Fibroblast of lung (primary cell): ENCODE results near the gene ESRP2. TPM values are rescaled to one million over a fixed set of nuclear protein-coding genes. Genes with fewer than 3 reads are reported as not detected.

Experiments used
- DNase-seq, 2 donors: peaks; one replicate each; pipeline versions ENCODE4 v3.0.0 to v3.0.0-alpha.2; 2010; ENCODE audit warnings: low read depth in 2 of 2
- H2AFZ ChIP-seq: 2 replicates; pipeline ENCODE4 v1.5.1; 2012; ENCODE audit warnings: low read length, control low read depth, inconsistent platforms
- H3K27ac ChIP-seq: 2 replicates; pipeline ENCODE4 v1.5.1; 2011; ENCODE audit warnings: low read length, control low read depth; ENCODE audit not compliant: insufficient read depth
- H3K27me3 ChIP-seq: 2 replicates; pipeline ENCODE4 v1.5.1; 2011; ENCODE audit warnings: mild to moderate bottlenecking, low read length; ENCODE audit not compliant: control insufficient read depth, insufficient read depth
- H3K36me3 ChIP-seq: 2 replicates; pipeline ENCODE4 v1.5.1; 2011; ENCODE audit warnings: low read length; ENCODE audit not compliant: control insufficient read depth, insufficient read depth
- H3K4me1 ChIP-seq: 2 replicates; pipeline ENCODE4 v1.5.1; 2011; ENCODE audit warnings: low read length; ENCODE audit not compliant: control insufficient read depth, insufficient read depth; ENCODE audit errors: extremely low read depth
- H3K4me2 ChIP-seq: 2 replicates; pipeline ENCODE4 v1.5.1; 2011; ENCODE audit warnings: low read length, control low read depth; ENCODE audit not compliant: insufficient read depth; ENCODE audit errors: extremely low read depth
- H3K4me3 ChIP-seq, 4 experiments: fragments of 200-600 bp in 1 of 4; sonication (generic) in 1 of 4; replicated peaks in 1 of 4; 2 replicates each; pipeline ENCODE4 v1.5.1; 2011 to 2016; ENCODE audit warnings: low read length in 4 of 4, low read depth in 3 of 4, mild to moderate bottlenecking in 3 of 4, control low read depth in 2 of 4, inconsistent platforms in 1 of 4, mixed read lengths in 1 of 4; ENCODE audit not compliant: insufficient read depth in 1 of 4; ENCODE audit errors: control extremely low read depth in 1 of 4
- H3K79me2 ChIP-seq: 2 replicates; pipeline ENCODE4 v1.5.1; 2012; ENCODE audit warnings: mild to moderate bottlenecking, low read length, inconsistent platforms; ENCODE audit not compliant: control insufficient read depth, insufficient read depth
- H3K9ac ChIP-seq: 2 replicates; pipeline ENCODE4 v1.5.1; 2011; ENCODE audit warnings: mild to moderate bottlenecking, low read length, control low read depth; ENCODE audit not compliant: insufficient read depth
- H3K9me3 ChIP-seq: 2 replicates; pipeline ENCODE4 v1.5.1; 2012; ENCODE audit warnings: low read depth, low read length; ENCODE audit not compliant: control insufficient read depth, insufficient read depth
- H4K20me1 ChIP-seq: 2 replicates; pipeline ENCODE4 v1.5.1; 2011; ENCODE audit warnings: low read length; ENCODE audit not compliant: control insufficient read depth, insufficient read depth; ENCODE audit errors: extremely low read depth
- CTCF ChIP-seq, 2 donors: IDR thresholded peaks in 1 of 2; conservative IDR thresholded peaks in 1 of 2; 1 replicate in 1 of 2; 2 replicates in 1 of 2; pipeline ENCODE4 v1.5.1; 2011 to 2012; ENCODE audit warnings: low read length in 2 of 2, control low read depth in 1 of 2, inconsistent platforms in 1 of 2, low read depth in 1 of 2, mild to moderate bottlenecking in 1 of 2
- EZH2 ChIP-seq: IDR thresholded peaks from 2 replicates; pipeline ENCODE4 v1.5.1; 2012; ENCODE audit warnings: low read length, control low read depth, mild to moderate bottlenecking; ENCODE audit errors: missing control alignments
- polyA plus RNA-seq, 2 donors: library from polyadenylated mRNA; depleted of rRNA in 1 of 2; stranded (reverse) in 1 of 2; unstranded in 1 of 2; fragments of >200 nt; gene quantifications; 2 replicates each; pipeline ENCODE4 v1.2.1, GENCODE V29; 2011 to 2012; ENCODE audit warnings: missing spikeins in 1 of 2
- total RNA-seq: library from RNA; depleted of rRNA; stranded (reverse); fragments of >200 nt; gene quantifications from 2 replicates; pipeline ENCODE4 v1.2.1, GENCODE V29; 2014

ESRP2 gene
- total and polyA plus RNA-seq, 2 donors (not counting 1 experiment from before 2014, with no cell fraction given), result 0.08 to 0.17 TPM

GRCh38 chr16:68233085-68233834 lies 2.7 kb downstream of the ESRP2 start:
- no peak for TF ChIP-seq CTCF (conservative IDR thresholded peaks at IDR 0.05 in 1 of 2, IDR thresholded peaks at IDR 0.05 in 1 of 2; ENCODE audit: low read depth in 1 of 2, low read length in 2 of 2)
- TF ChIP-seq EZH2, result no peak
- Histone ChIP-seq H3K79me2 (no peaks in the 10 kb centered on the region), H3K4me3 (no peak overlapping the region), H3K27me3 (no peaks in the 10 kb centered on the region), H3K4me1 (peaks cover 9% of the 10 kb centered on the region), H4K20me1 (no peaks in the 10 kb centered on the region), H3K27ac (no peak overlapping the region), H3K36me3 (peaks cover 2% of the 10 kb centered on the region), H3K4me2 (no peak overlapping the region), H3K9me3 (no peaks in the 10 kb centered on the region), H3K9ac (no peak overlapping the region), H2AFZ (no peak overlapping the region)
- DNase-seq, result no peak

- Histone ChIP-seq H3K9me3 (no peaks in the 10 kb centered on the region), H3K4me1 (peaks cover 6% of the 10 kb centered on the region), H3K4me2 (no peak overlapping the region), H4K20me1 (no peaks in the 10 kb centered on the region), H3K9ac (no peak overlapping the region), H3K4me3 (no peak overlapping the region), H3K27ac (no peak overlapping the region), H3K79me2 (no peaks in the 10 kb centered on the region), H2AFZ (no peak overlapping the region), H3K36me3 (peaks cover 2% of the 10 kb centered on the region), H3K27me3 (no peaks in the 10 kb centered on the region)
- no peak for DNase-seq
- no peak for TF ChIP-seq CTCF (conservative IDR thresholded peaks at IDR 0.05 in 1 of 2, IDR thresholded peaks at IDR 0.05 in 1 of 2; ENCODE audit: low read depth in 1 of 2, low read length in 2 of 2)
- no peak for TF ChIP-seq EZH2
These were observed 3.6 kb downstream of the ESRP2 start for GRCh38 chr16:68232335-68232734.

GRCh38 chr16:68231384-68232136 lies 4.4 kb downstream of the ESRP2 start:
- no peak for DNase-seq
- H3K9ac ChIP-seq, result no peak overlapping the region
- no peaks in the 10 kb centered on the region for H3K9me3 ChIP-seq
- H2AFZ ChIP-seq, result no peak overlapping the region
- H3K27ac ChIP-seq, result no peak overlapping the region
- H3K36me3 ChIP-seq, result peaks cover 2% of the 10 kb centered on the region
- H3K4me1 ChIP-seq, result peaks cover 3% of the 10 kb centered on the region
- H3K27me3 ChIP-seq, result no peaks in the 10 kb centered on the region
- H3K79me2 ChIP-seq, result no peaks in the 10 kb centered on the region
- TF ChIP-seq CTCF (conservative IDR thresholded peaks at IDR 0.05 in 1 of 2, IDR thresholded peaks at IDR 0.05 in 1 of 2; ENCODE audit: low read depth in 1 of 2, low read length in 2 of 2) (no peak), EZH2 (no peak)
- H3K4me3 ChIP-seq, result no peak overlapping the region
- no peaks in the 10 kb centered on the region for H4K20me1 ChIP-seq
- no peak overlapping the region for H3K4me2 ChIP-seq
